DMS53 (cell line): Measurements from ENCODE around the gene MMP27.
A peak's percentile ranks its signal among the peaks of the same experiment; 100 is the strongest.

Experiments
- DNase-seq: peaks from one replicate; lab custom pipeline; 2025; lab: John Stamatoyannopoulos, UW

The MMP27 gene

GRCh38 chr11:102703826-102704493, 1.6 kb downstream of the MMP27 start:
- no peak for DNase-seq

GRCh38 chr11:102695201-102695600, 10.4 kb downstream of the MMP27 start:
- DNase-seq: no peak

GRCh38 chr11:102685754-102686153, 19.8 kb downstream of the MMP27 start:
- no peak for DNase-seq

GRCh38 chr11:102685338-102685737, 20.2 kb downstream of the MMP27 start:
- DNase-seq: no peak

GRCh38 chr11:102683277-102683676, 22.3 kb downstream of the MMP27 start:
- DNase-seq: peak; percentile 12

- no peak for DNase-seq
Observed at GRCh38 chr11:102680945-102681344, 24.6 kb downstream of the MMP27 start.

- no peak for DNase-seq
Observed at GRCh38 chr11:102678022-102678421, 27.5 kb downstream of the MMP27 start.

GRCh38 chr11:102676084-102676483, 29.5 kb downstream of the MMP27 start:
- no peak for DNase-seq

GRCh38 chr11:102669664-102670063, 35.9 kb downstream of the MMP27 start:
- no peak for DNase-seq

- peak; percentile 83 for DNase-seq
Observed at GRCh38 chr11:102666331-102666957, 39.1 kb downstream of the MMP27 start.

GRCh38 chr11:102664001-102664752, 41.4 kb downstream of the MMP27 start:
- DNase-seq: peak; percentile 23

GRCh38 chr11:102662607-102663006, 43.0 kb downstream of the MMP27 start:
- no peak for DNase-seq

- DNase-seq: no peak
Observed at GRCh38 chr11:102661040-102661439, 44.5 kb downstream of the MMP27 start.

- no peak for DNase-seq
Observed at GRCh38 chr11:102656528-102656927, 49.0 kb downstream of the MMP27 start.

- no peak for DNase-seq
Observed at GRCh38 chr11:102655547-102655946, 50.0 kb downstream of the MMP27 start.

GRCh38 chr11:102654761-102655160, 50.8 kb downstream of the MMP27 start:
- DNase-seq: no peak

GRCh38 chr11:102653744-102654291, 51.8 kb downstream of the MMP27 start:
- DNase-seq: no peak

- no peak for DNase-seq
Observed at GRCh38 chr11:102647430-102647829, 58.1 kb downstream of the MMP27 start.

- no peak for DNase-seq
Observed at GRCh38 chr11:102643941-102644340, 61.6 kb downstream of the MMP27 start.
